H9 (cell line): ENCODE data around the gene MAD1L1. TPM values are rescaled to one million over a fixed set of nuclear protein-coding genes. Genes with fewer than 3 reads are reported as not detected.
A peak's percentile ranks its signal among the peaks of the same experiment; 100 is the strongest.

Experiments
- DNase-seq: peaks from one replicate; pipeline ENCODE4 v3.0.0-alpha.2; 2017
- H2AFZ ChIP-seq: one replicate; pipeline ENCODE4 v1.6.1; 2013; ENCODE audit warnings: mild to moderate bottlenecking, low read length, control low read depth, moderate library complexity
- H2AK5ac ChIP-seq: 2 replicates; pipeline ENCODE4 v1.6.1; 2013; ENCODE audit warnings: low read length, control low read depth, mixed read lengths; ENCODE audit not compliant: insufficient read length
- H2BK120ac ChIP-seq: one replicate; pipeline ENCODE4 v1.6.1; 2013; ENCODE audit warnings: low read depth, mild to moderate bottlenecking, low read length, control low read depth, inconsistent platforms; ENCODE audit not compliant: poor library complexity, severe bottlenecking
- H2BK12ac ChIP-seq: 2 replicates; pipeline ENCODE4 v1.6.1; 2013; ENCODE audit warnings: low read length, control low read depth, mixed read lengths, low read depth; ENCODE audit not compliant: insufficient read length
- H2BK15ac ChIP-seq: 2 replicates; pipeline ENCODE4 v1.6.1; 2013; ENCODE audit warnings: low read depth, low read length, control low read depth
- H2BK20ac ChIP-seq: one replicate; pipeline ENCODE4 v1.6.1; 2013; ENCODE audit warnings: low read depth, mild to moderate bottlenecking, low read length, control low read depth, inconsistent platforms; ENCODE audit not compliant: poor library complexity, severe bottlenecking
- H2BK5ac ChIP-seq: 2 replicates; pipeline ENCODE4 v1.6.1; 2013; ENCODE audit warnings: low read length, control low read depth, mixed read lengths; ENCODE audit not compliant: insufficient read length
- H3K14ac ChIP-seq: 2 replicates; pipeline ENCODE4 v1.6.1; 2013; ENCODE audit warnings: low read length, control low read depth; ENCODE audit not compliant: insufficient read depth
- H3K18ac ChIP-seq: 2 replicates; pipeline ENCODE4 v1.6.1; 2013; ENCODE audit warnings: low read depth, mild to moderate bottlenecking, mixed read lengths, low read length, control low read depth; ENCODE audit not compliant: insufficient read length
- H3K23ac ChIP-seq: 2 replicates; pipeline ENCODE4 v1.6.1; 2013; ENCODE audit warnings: low read length, control low read depth, mixed read lengths, low read depth; ENCODE audit not compliant: insufficient read length
- H3K23me2 ChIP-seq: 2 replicates; pipeline ENCODE4 v1.6.1; 2013; ENCODE audit warnings: low read depth, mild to moderate bottlenecking, mixed read lengths, low read length, control low read depth; ENCODE audit not compliant: insufficient read length, poor library complexity, severe bottlenecking
- H3K27ac ChIP-seq: 2 replicates; pipeline ENCODE4 v1.5.1; 2013; ENCODE audit warnings: low read length, control low read depth, mixed read lengths, low read depth; ENCODE audit not compliant: insufficient read length
- H3K27me3 ChIP-seq: 2 replicates; pipeline ENCODE4 v1.6.1; 2013; ENCODE audit warnings: low read length, control low read depth, inconsistent platforms; ENCODE audit not compliant: insufficient read depth
- H3K4ac ChIP-seq: 2 replicates; pipeline ENCODE4 v1.6.1; 2013; ENCODE audit warnings: low read depth, mild to moderate bottlenecking, control low read depth, inconsistent platforms, low read length, moderate library complexity
- H3K4me1 ChIP-seq: 2 replicates; pipeline ENCODE4 v1.6.1; 2013; ENCODE audit warnings: low read length, control low read depth, inconsistent platforms; ENCODE audit not compliant: insufficient read depth
- H3K4me2 ChIP-seq: 2 replicates; pipeline ENCODE4 v1.6.1; 2013; ENCODE audit warnings: low read length, control low read depth, mixed read lengths; ENCODE audit not compliant: insufficient read length, insufficient read depth
- H3K56ac ChIP-seq: 2 replicates; pipeline ENCODE4 v1.6.1; 2013; ENCODE audit warnings: low read depth, mild to moderate bottlenecking, mixed read lengths, low read length, control low read depth; ENCODE audit not compliant: insufficient read length
- H3K79me1 ChIP-seq: 2 replicates; pipeline ENCODE4 v1.6.1; 2013; ENCODE audit warnings: low read depth, mild to moderate bottlenecking, moderate library complexity, low read length, control low read depth, inconsistent platforms; ENCODE audit not compliant: insufficient read depth, poor library complexity, severe bottlenecking
- H3K79me2 ChIP-seq: 2 replicates; pipeline ENCODE4 v1.6.1; 2013; ENCODE audit warnings: low read length, control low read depth, inconsistent platforms; ENCODE audit not compliant: insufficient read depth
- H3K9ac ChIP-seq: 2 replicates; pipeline ENCODE4 v1.6.1; 2013; ENCODE audit warnings: low read length, control low read depth, mixed read lengths; ENCODE audit not compliant: insufficient read length; ENCODE audit errors: extremely low read depth
- H3K9me3 ChIP-seq: one replicate; pipeline ENCODE4 v1.6.1; 2013; ENCODE audit warnings: low read depth, low read length, inconsistent platforms; ENCODE audit not compliant: control insufficient read depth
- H3T11ph ChIP-seq: one replicate; pipeline ENCODE4 v1.6.1; 2013; ENCODE audit warnings: mild to moderate bottlenecking, low read length, control low read depth, inconsistent platforms
- H4K20me1 ChIP-seq: one replicate; pipeline ENCODE4 v1.6.1; 2013; ENCODE audit not compliant: control insufficient read depth, insufficient read length, insufficient read depth
- H4K5ac ChIP-seq: 2 replicates; pipeline ENCODE4 v1.6.1; 2013; ENCODE audit warnings: low read depth, mild to moderate bottlenecking, mixed read lengths, low read length, control low read depth; ENCODE audit not compliant: insufficient read length
- H4K8ac ChIP-seq: replicated peaks from 2 replicates; pipeline ENCODE4 v1.6.1; 2013; ENCODE audit warnings: low read length, control low read depth, mixed read lengths, low read depth; ENCODE audit not compliant: insufficient read length
- H4K91ac ChIP-seq: 2 replicates; pipeline ENCODE4 v1.6.1; 2013; ENCODE audit warnings: low read depth, mild to moderate bottlenecking, moderate library complexity, mixed read lengths, low read length, control low read depth; ENCODE audit not compliant: insufficient read length
- H3K27ac Mint-ChIP-seq, 3 experiments: 2 replicates in 2 of 3; 3 replicates in 1 of 3; pipeline ENCODE4 v1.8.0; 2020 to 2021; ENCODE audit warnings: mixed read lengths in 3 of 3, mild to moderate bottlenecking in 1 of 3, moderate library complexity in 1 of 3
- H3K27me3 Mint-ChIP-seq: 2 replicates; pipeline ENCODE4 v1.8.0; 2021; ENCODE audit warnings: low read depth, mild to moderate bottlenecking, moderate library complexity, mixed read lengths
- H3K36me3 Mint-ChIP-seq, 3 experiments: 2 replicates in 2 of 3; 3 replicates in 1 of 3; pipeline ENCODE4 v1.8.0; 2020 to 2021; ENCODE audit warnings: low read depth in 3 of 3, mixed read lengths in 3 of 3; ENCODE audit not compliant: insufficient read depth in 1 of 3
- H3K4me1 Mint-ChIP-seq, 2 experiments: 2 replicates each; pipeline ENCODE4 v1.8.0; 2020; ENCODE audit warnings: mixed read lengths in 2 of 2
- H3K4me3 Mint-ChIP-seq, 2 experiments: 2 replicates in 1 of 2; 3 replicates in 1 of 2; pipeline ENCODE4 v1.8.0; 2020 to 2021; ENCODE audit warnings: mild to moderate bottlenecking in 2 of 2, mixed read lengths in 2 of 2, moderate library complexity in 1 of 2
- H3K9me3 Mint-ChIP-seq, 2 experiments: 2 replicates in 1 of 2; 3 replicates in 1 of 2; pipeline ENCODE4 v1.8.0; 2020; ENCODE audit warnings: mild to moderate bottlenecking in 2 of 2, mixed read lengths in 2 of 2, moderate library complexity in 1 of 2
- CTCF ChIP-seq: fragments of 200-600 bp; sonication (generic); conservative IDR thresholded peaks from 3 replicates; pipeline ENCODE4 v1.8.0; 2021; ENCODE audit warnings: antibody characterized with exemption, mild to moderate bottlenecking
- WGBS: extraction: QIAGEN DNeasy Blood & Tissue Kit; methylation state at CpG from one replicate; pipeline ENCODE4 v1.1.7; 2013; ENCODE audit warnings: missing lambda C conversion rate, low lambda C conversion rate, mixed read lengths; ENCODE audit not compliant: insufficient read length; ENCODE audit errors: extremely low coverage; 5-methylcytosine and 5-hydroxymethylcytosine counted together
- total RNA-seq: library from RNA; stranded (reverse); gene quantifications from 2 replicates; pipeline ENCODE4 v1.2.1, GENCODE V29; 2021

Gene MAD1L1
- total RNA-seq, 1 experiment from 2014 or later: 39.0 TPM

GRCh38 chr7:2157473-2158279, 75.1 kb downstream of the MAD1L1 start:
- no peaks in the 10 kb centered on the region for H4K20me1 ChIP-seq
- no peak overlapping the region for H3K4me2 ChIP-seq

More at GRCh38 chr7:2157473-2158279, 75.1 kb downstream of the MAD1L1 start:
- Mint-ChIP-seq H3K27ac (peak overlapping the region; percentile 11 to 81 (median 80); a peak in 4 of 7 replicates), H3K4me1 (peaks cover 17 to 34% of the 10 kb centered on the region in 2 experiments), H3K9me3 (peaks cover 3 to 5% of the 10 kb centered on the region in 2 experiments; a peak in 4 of 5 replicates), H3K27me3 (no peaks in the 10 kb centered on the region), H3K4me3 (no peak overlapping the region), H3K36me3 (peaks cover 6 to 14% (median 10%) of the 10 kb centered on the region in 3 experiments; a peak in 5 of 7 replicates)
- H4K91ac ChIP-seq: no peak overlapping the region
- DNase-seq: no peak
- H4K8ac ChIP-seq: no peak overlapping the region
- H3K56ac ChIP-seq: no peak overlapping the region
- H2BK15ac ChIP-seq: no peak overlapping the region
- no peak overlapping the region for H3K18ac ChIP-seq
- no peak overlapping the region for H2BK12ac ChIP-seq
- no peaks in the 10 kb centered on the region for H3K79me2 ChIP-seq
- no peak overlapping the region for H3K27ac ChIP-seq
- no peaks in the 10 kb centered on the region for H3K27me3 ChIP-seq
- WGBS: no CpG with 5 or more reads among the region's 19 CpGs
- no peaks in the 10 kb centered on the region for H3K9me3 ChIP-seq
- H3K79me1 ChIP-seq: no peaks in the 10 kb centered on the region
- no peak overlapping the region for H3K14ac ChIP-seq
- no peak overlapping the region for H3K9ac ChIP-seq
- H3K4ac ChIP-seq: no peak overlapping the region
- H3K4me1 ChIP-seq: no peaks in the 10 kb centered on the region; the same call in 1 of the 2 replicates
- H3K23ac ChIP-seq: no peak overlapping the region
- H2BK120ac ChIP-seq: no peak overlapping the region
- no peak overlapping the region for H3T11ph ChIP-seq
- no peak overlapping the region for H2AFZ ChIP-seq
- no peak overlapping the region for H2BK20ac ChIP-seq
- no peak overlapping the region for H2AK5ac ChIP-seq
- no peaks in the 10 kb centered on the region for H3K23me2 ChIP-seq
- no peak overlapping the region for H4K5ac ChIP-seq
- H2BK5ac ChIP-seq: no peak overlapping the region
- no peak for TF ChIP-seq CTCF
